NCI-H2227 treated with DMSO at 0.1 percent for 48 hours (cell line): ENCODE results near the gene CDH4.

Source experiments
- DNase-seq: peaks from one replicate; lab custom pipeline; 2025; lab: John Stamatoyannopoulos, UW

The CDH4 gene

GRCh38 chr20:61754976-61755778 lies 503.1 kb downstream of the CDH4 start:
- DNase-seq = no peak

- DNase-seq = no peak
Measured at GRCh38 chr20:61755971-61756845, 504.1 kb downstream of the CDH4 start.

GRCh38 chr20:61756966-61757677 lies 505.1 kb downstream of the CDH4 start:
- no peak for DNase-seq

GRCh38 chr20:61757678-61758563 lies 505.9 kb downstream of the CDH4 start:
- DNase-seq = no peak

GRCh38 chr20:61758564-61759200 lies 506.6 kb downstream of the CDH4 start:
- DNase-seq = no peak

- no peak for DNase-seq
Measured at GRCh38 chr20:61759286-61760065, 507.4 kb downstream of the CDH4 start.

- no peak for DNase-seq
Measured at GRCh38 chr20:61760321-61760720, 508.3 kb downstream of the CDH4 start.

- no peak for DNase-seq
Measured at GRCh38 chr20:61760731-61761130, 508.7 kb downstream of the CDH4 start.

- no peak for DNase-seq
Measured at GRCh38 chr20:61761453-61762166, 509.5 kb downstream of the CDH4 start.

- no peak for DNase-seq
Measured at GRCh38 chr20:61762167-61762710, 510.2 kb downstream of the CDH4 start.

- DNase-seq = no peak
Measured at GRCh38 chr20:61762886-61763739, 511.1 kb downstream of the CDH4 start.

- no peak for DNase-seq
Measured at GRCh38 chr20:61763740-61764400, 511.8 kb downstream of the CDH4 start.

- no peak for DNase-seq
Measured at GRCh38 chr20:61764471-61765025, 512.5 kb downstream of the CDH4 start.

GRCh38 chr20:61765081-61765870 lies 513.2 kb downstream of the CDH4 start:
- DNase-seq = no peak

GRCh38 chr20:61765871-61766654 lies 514.0 kb downstream of the CDH4 start:
- no peak for DNase-seq
